Measurements from ENCODE around the gene STYXL2.

Gene STYXL2

DNA sequence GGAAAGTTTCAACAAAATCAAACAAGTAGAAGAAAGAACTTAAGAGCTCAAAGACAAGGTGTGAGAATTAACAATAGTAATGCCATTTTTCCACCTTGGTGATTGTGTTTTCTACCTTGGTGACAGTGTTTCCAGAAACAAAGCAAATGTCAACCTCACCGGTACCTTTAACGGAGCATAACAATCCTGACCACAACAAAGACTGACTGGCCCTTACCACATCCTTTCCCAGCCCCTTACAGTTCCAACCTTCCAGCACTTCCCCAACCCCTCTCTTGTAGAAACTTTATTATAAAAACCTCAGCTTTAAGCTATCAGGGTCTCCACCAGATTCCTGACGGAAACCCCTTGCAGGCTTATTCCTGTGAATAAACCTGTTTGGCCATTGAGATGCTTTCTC lies 16.7 kb downstream of the STYXL2 start:
- no peak for DNase-seq

DNA sequence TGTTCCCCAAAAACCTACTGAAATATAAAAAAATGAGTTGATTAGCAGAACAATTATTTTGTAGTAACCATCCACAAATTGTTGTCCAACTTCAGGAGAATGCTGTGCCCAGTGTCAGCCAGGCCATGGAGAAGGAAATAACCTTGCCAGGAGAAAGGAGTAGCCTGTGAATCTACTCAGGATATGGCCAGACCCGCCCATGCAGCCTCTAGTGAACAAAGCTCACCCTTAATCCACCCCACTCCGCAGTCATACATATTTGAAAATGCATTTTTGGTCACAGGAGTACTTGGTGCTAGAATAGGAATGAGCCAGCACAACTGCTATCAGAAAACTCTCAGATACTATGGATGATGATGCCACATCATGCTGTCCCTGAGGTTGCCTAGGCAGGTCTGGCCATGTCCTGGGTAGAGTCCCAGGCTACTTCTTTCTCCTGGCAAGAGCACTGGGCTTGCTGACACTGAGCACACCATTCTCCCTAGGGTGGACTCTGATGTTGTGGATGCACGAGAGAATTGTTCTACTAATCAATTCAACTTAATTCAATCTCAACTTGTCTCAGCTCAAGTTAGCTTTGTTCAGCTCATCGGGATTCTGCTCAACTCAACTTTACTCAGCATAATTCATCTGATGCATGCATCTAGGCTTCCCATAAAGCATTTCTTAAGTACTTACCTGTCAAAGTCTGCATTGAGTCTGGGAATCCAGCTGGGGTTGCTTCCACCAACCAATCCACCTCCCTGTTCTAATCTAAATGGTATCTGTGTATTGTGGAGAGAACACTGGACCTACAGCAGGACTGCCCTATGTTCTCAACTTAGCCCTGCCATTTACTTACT lies 18.2 kb downstream of the STYXL2 start:
- no peak for DNase-seq

DNA sequence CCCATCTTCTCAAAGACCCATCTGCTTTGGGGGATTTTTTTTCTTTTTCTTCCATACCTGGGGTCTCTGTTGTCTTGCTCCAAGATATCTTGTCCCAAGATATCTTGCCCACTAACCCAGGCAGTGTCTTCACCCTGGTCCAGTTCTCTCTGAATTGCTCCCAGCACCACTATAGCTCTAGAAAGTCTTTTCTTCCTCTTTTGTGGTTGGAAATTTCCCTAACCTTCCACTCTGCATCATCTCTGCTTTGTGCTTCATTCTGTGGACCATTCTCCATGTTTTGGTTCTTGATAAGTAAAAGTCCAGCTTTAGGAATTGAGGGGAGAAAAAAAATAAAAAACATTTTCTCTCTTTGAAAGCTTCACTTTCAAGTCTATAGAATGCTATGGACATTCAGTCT lies 20.9 kb downstream of the STYXL2 start:
- DNase-seq: no peak

DNA sequence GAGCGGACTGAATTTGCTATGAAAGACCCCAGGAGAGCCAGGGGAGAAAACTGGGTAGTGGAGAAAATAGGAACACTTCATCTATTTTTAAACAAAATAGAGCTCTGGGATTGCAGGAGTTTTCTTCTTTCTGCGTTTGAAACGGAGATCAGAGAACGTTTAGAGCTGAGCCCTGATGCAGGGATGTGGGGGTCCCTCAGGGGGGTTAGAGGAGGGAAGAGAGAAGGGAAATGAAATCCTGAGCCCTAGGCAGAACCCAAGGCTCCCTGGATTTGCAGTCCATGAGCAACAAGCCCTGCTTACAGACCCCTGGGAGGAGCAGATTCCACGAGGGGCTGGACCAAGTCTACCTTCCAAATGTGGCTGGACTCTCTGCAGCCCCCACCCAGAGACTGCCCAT lies 21.8 kb downstream of the STYXL2 start:
- DNase-seq: no peak

DNA sequence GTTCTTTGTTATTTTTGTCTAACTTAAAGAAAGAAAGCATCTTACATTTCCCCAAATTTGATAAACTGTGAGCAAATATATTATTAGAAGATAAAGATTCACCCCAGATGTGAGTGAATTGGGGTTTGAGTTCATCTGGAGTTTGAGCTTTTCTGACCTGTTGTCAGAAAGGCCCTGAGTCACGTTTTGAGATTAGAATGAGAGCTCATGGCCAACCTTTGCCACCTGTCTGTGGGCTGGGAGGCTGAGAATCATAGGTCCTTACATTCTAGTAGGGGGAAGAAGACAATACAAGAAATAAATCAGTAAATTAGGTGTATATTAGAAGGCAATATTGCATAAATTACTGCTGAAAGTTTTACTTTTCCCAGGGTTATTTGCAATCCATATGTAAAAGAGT lies 22.3 kb downstream of the STYXL2 start:
- DNase-seq: no peak

DNA sequence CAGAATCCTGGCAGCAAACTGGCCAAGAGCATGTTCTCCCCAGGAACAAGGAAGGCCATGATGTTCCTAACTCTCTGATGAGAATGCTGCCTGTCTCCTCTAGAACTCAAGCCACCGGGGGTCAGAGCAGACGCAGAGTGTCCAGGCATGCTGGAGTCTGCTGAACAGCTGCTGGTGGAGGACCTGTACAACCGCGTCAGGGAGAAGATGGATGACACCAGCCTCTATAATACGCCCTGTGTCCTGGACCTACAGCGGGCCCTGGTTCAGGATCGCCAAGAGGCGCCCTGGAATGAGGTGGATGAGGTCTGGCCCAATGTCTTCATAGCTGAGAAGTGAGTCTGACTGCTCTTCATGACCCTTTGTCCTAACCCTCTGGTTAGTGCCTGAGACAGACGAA lies 23.4 kb downstream of the STYXL2 start:
- DNase-seq: no peak

DNA sequence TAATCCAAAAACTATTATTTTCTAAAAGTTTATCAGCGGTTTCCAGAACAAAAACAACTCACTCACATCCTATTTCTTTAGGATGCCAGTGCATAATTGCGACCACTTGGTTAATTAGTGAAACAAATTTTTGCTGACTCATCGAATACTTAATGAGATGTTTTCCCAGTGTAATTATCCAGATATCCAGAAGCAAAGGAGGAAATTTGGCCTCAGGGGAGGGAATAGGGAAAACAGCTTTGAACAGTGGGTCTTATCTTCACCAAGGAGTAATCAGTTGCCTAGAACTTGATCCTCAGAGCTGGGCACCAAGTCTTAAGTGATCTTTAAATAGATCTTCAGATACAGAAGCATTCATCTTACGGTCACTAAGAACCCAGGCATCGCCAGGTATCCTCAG lies 24.3 kb downstream of the STYXL2 start:
- DNase-seq: no peak

DNA sequence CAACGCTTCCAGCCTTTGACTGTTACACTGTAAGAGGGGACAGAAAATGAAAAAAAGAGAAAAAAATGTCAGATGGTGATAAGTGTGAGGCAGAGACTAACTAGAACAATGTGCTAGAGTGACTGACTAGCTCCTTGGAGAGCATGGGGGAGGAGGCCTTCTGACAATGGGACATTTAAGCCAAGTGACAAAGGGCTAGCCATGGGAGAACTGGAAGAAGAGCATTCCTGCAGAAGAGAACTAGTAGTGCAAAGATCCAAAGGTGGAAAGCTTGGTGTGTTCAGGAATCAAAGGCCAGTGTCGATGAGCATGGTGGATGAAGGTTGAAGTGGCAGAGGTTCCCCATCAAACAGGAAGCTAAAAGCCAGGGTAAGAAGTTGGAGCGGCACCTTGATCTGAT lies 25.8 kb downstream of the STYXL2 start:
- no peak for DNase-seq

DNA sequence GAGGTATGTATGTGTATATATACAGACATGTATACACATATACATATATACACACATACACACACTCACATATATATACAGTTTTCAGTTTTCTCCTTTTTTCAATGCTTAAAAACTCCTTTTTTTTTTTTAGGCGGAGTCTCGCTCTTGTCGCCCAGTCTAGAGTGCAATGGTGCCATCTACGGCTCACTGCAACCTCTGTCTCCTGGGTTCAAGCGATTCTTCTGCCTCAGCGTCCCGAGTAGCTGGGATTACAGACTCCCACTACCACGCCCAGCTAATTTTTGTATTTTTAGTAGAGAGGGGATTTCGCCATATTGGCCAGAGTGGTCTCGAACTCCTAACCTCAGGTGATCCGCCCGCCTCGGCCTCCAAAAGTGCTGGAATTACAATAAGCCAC lies 27.0 kb downstream of the STYXL2 start:
- DNase-seq: no peak

DNA sequence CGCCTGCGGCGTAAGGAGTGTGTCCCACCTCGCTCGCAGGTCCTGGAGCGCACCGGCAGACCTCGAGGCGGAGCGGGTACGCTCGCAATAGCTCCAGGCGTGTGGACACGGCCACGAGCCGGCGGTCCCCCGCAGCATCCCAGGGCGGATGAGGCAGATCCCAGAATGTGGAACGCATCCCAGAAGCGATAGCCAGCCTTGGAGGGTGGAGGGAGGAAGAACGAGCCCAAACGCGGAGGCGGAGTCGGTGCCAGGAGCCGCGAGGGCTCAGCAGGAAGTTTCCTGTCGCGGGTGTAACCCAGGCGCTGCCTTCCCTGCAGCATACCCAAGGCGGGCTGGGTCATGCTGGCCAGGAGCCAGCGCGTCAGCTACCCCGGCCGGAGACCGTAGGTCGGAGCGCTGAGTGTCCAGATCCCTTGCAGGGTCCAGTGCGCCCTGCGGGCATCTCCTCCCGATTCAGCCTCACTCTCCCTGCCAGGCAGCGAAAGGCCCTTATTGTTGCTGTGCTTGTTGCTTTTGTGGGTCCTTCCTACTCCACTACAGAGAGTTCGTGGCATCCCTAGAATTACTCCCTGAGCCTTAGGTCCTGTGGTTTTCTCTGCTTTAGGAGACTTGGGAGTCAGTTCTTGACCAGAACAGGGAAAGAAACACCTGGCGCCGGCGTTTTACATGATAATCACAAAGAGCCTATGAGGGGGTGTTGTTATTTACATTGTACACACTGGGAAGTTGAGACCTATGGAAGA lies 27.7 kb downstream of the STYXL2 start:
- no peak for DNase-seq

DNA sequence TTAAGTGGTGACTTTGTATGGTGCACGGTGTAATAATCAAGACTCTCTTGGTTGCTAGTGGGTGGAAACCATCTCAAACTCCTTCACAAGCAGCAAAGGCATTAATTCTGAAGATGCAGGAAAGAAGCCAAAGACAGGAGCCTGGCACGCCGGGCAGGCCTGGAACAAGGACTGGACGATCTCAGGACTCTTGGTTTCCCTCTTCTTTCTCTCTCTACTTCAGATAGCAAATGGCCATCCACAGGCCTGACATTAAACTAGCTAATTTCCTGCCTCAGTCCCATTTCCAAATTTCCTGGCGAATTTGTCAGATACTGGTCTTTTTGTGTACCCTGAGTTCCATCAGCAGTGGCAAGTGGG lies 28.2 kb downstream of the STYXL2 start:
- DNase-seq: no peak

DNA sequence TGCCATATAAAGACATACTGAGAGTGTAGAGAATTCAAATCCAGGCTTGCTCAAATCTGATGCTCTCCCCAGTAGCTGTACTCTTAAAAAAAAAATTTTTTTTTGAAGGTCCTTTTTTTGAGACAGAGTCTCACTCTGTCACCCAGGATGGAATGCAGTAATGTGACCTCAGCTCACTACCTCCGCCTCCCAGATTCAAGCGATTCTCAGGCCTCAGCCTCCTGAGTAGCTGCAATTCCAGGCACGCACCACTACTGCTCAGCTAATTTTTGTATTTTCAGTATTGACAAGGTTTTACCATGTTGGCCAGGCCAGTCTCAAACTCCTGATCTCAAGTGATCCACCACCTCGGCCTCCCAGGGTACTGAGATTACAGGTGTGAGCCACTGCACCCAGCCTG lies 28.7 kb downstream of the STYXL2 start:
- DNase-seq: no peak

DNA sequence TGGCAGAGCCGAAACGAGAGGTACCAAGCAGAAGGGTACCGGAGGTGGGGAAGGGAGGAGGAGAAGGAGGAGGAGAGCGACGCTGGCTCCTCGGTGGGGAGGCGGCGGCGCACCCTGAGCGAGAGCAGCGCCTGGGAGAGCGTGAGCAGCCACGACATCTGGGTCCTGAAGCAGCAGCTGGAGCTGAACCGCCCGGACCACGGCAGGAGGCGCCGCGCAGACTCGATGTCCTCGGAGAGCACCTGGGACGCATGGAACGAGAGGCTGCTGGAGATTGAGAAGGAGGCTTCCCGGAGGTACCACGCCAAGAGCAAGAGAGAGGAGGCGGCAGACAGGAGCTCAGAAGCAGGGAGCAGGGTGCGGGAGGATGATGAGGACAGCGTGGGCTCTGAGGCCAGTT lies 32.4 kb downstream of the STYXL2 start:
- no peak for DNase-seq

DNA sequence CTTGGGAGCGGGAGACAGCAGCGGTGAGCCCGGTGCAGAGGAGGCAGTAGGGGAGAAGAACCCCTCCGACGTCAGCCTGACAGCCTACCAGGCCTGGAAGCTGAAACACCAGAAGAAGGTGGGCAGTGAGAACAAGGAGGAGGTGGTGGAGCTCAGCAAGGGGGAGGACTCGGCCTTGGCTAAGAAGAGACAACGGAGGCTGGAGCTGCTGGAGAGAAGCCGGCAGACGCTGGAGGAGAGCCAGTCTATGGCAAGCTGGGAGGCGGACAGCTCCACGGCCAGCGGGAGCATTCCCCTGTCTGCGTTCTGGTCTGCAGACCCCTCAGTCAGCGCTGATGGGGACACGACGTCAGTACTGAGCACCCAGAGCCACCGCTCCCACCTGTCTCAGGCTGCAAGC lies 32.9 kb downstream of the STYXL2 start:
- DNase-seq: no peak

DNA sequence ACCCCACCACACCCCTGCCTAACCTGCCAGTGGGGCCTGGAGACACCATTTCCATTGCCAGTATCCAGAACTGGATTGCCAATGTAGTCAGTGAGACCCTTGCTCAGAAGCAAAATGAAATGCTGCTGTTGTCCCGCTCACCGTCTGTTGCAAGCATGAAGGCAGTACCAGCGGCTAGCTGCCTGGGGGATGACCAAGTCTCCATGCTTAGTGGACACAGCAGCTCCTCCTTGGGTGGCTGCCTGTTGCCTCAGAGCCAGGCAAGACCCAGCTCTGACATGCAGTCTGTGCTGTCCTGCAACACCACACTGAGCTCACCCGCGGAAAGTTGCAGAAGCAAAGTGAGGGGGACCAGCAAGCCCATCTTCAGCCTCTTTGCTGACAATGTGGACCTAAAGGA lies 33.4 kb downstream of the STYXL2 start:
- DNase-seq: no peak

DNA sequence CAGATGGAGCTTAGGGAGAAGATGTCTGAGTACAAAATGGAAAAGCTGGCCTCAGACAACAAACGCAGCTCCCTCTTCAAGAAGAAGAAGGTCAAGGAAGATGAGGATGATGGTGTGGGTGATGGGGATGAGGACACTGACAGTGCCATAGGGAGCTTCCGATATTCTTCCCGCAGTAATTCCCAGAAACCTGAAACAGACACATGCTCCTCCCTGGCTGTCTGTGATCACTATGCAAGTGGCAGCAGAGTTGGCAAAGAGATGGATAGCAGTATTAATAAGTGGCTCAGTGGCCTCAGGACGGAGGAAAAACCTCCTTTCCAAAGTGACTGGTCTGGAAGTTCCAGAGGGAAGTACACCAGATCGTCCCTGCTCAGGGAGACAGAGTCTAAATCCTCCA lies 33.8 kb downstream of the STYXL2 start:
- DNase-seq: no peak

DNA sequence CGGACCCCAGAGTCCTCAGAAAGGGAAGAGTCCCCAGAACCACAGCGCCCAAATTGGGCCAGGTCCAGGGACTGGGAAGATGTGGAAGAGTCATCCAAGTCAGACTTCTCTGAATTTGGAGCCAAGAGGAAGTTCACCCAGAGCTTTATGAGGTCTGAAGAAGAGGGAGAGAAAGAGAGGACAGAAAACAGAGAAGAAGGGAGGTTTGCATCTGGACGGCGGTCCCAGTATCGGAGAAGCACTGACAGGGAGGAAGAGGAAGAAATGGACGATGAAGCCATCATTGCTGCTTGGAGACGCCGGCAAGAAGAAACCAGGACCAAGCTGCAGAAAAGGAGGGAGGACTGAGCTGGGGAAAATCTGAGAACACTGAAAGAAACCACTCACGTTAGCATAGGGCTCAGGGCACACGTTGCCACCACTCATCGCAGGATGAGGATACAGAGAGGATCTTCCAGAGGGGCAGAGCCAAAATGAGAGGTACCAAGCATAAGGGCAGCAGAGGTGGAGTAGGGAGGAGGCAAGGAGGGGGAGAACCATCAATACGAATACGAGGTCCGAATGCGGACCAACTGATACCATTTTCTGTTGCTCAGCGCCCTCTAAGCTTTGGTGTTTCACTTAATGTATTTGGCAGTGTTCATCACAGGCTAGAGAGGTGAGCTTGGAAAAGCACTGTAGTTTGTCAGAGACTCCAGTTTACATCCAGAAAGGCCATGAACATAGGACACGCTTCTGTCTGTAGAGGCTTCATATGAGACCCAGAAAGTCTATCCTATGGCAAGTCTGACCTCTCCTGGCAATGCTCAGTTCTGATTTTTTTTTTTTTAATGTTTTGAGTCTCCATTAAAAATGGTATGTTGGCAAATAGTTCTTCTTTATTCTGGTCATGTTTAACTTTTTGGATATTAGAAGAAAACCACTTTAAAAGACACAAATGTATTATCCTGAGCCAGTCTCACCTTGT lies 34.7 kb downstream of the STYXL2 start:
- no peak for DNase-seq

DNA sequence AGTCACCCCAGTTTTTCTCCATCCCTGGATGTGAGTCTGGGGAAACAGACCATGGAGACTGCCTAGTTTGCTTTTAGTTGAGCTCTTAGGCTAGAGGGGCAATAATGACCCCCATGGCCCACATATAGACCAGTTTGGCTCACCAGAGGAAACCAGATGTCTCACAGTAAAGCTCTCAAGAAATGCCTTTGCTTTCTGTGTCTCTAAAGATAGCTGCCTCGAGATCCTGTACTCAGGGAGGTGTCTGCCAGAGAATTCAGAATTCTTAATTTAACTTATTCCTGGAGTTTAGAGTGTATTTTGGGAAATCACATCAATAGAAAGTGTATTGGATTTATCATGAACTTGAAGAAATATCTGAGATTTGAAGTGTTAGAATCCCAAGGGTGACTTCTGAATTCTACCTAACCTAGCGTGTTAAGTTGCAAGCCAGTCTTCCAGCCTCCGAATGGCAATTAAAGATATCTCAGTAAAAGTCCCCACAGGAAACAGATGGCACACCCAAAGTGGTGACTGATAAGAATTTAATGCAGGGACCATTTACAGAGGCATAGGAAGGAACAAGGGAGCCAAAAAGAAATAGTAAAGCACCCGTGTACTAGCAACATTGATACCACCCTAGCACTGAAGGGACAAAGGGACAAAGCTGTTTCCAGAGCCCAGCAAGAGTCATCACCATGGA lies 37.1 kb downstream of the STYXL2 start:
- DNase-seq: no peak

DNA sequence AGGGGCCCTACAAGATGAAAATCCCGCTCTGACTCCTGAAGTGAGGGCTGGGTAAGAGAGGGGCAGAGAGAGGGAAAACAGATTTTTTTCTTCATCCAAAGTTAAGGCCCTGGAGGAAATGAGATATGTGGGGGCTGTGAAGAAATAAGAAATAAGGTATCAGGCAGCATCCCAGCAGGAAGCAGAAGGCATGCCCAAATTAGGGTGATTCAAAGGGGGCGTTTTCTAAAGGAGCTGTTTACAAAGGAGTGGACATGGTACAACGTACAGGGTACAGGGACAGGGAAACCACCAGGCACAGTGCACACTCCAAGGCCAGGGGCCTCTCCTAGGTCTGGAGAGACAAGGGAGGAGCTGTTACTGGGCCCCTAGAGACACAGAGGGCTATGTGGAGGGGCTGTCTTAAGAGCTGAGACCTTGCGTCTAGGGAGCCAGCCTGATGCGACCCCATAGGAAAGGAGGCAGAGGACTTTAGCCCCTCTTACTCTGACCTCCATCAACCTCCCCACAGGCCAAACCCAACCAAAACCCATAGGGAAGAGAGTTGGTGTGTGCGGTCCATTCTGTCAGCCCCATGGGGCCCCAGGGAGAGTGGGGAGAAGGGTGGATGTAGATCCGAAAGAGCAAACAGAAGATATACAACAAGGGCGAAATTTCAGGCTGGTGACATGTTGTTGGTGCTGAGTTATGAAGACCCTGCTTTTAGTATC lies 38.6 kb downstream of the STYXL2 start:
- no peak for DNase-seq

DNA sequence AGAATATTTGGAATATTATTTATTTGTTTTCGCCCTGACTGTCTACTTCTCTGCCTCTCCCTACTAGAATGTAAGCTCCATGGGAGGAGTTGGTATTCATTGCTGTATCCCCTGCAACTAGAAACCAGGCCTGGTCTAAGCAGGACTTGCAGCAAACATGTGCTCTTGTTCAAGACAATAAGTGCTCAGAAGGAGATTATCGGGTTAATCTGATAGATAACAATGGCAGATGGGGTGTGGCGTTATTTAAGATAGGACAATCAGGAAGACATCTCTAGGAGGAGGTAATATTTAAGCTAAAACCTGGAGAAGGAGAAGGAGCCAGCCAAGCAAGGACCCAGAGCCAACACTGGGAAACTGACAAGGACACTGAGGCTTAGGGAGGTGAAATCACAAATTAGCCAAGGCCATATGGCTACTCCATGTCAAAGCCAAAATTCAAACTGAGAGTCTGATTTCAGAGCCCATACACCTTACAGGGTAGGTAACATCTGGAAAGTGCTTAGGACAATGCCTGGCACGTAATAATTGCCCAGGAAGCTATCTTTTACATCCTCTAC lies 41.5 kb downstream of the STYXL2 start:
- DNase-seq: no peak

DNA sequence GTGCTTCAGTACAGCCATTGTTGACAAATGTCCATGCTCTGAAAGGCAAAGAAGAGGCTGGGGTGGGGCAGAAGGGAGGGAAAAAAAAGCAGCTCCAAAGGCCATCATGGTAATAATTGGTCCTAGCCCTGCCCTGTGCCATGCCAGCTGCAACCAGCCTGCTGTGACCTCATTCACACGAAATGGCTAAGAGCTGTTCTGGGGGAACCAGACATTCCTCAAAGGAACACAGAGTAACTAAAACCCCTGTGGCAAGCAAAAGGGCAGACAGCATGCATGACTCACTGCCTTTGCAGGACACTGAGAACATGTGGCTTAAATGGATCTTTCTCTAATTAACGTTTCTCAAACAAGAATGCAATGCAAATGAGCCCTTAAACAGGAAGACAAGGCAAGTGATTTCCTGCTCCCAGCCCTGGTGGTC lies 42.3 kb downstream of the STYXL2 start:
- no peak for DNase-seq

DNA sequence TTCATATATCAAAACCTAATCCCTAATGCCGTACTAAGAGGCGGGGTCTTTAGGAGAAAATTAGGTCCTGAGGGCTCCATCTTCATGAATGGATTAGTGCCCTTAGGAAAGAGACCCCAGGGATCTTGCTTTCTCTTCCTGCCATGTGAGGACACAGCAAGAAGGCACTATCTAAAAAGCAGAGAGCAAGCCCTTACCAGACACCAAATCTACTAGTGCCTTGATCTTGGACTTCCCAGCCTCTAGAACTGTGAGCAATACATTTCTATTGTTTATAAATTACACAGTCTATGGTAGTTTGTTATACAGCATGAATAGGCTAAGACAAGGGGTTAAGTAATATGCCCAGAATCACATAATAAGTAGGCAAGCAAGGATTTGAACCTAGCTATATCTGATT lies 42.9 kb downstream of the STYXL2 start:
- no peak for DNase-seq
